ENCODE results near the gene PTPN13. TPM values are rescaled to one million over a fixed set of nuclear protein-coding genes. Genes with fewer than 3 reads are reported as not detected.

The PTPN13 gene
- total RNA-seq, 2 donors from 2014 or later, result 130 to 238 TPM

DNA sequence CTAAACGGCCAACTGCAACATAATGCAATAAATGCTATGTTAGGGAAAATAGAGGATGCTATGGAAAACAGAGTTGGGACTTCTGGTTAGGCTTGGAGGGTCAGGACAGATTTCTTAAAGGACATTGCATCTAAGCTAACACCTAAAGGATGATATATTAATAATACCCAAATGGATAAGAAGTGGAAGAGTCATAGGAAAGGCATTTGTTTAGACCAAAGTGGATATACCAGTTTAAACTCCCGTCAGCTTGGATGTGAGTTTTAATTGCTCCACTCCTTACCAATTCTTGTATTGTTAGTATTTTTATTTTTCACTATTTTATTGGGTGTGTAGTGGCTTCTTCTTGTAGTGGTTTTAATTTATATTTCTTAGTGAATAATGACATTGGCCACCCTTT, 93.9 kb downstream of the PTPN13 start:
- H3K9me3 Mint-ChIP-seq, result no peaks in the 10 kb centered on the region
- H3K9me3 ChIP-seq (ENCODE audit: control insufficient read depth, low read length), result no peaks in the 10 kb centered on the region
- no peak overlapping the region for H3K9ac ChIP-seq (ENCODE audit: extremely low read depth, low read length, poor library complexity, severe bottlenecking)
- H3K36me3 ChIP-seq (ENCODE audit: control insufficient read depth, insufficient read depth, low read length), result peaks cover 73% of the 10 kb centered on the region
- TF ChIP-seq, protein P1, sequence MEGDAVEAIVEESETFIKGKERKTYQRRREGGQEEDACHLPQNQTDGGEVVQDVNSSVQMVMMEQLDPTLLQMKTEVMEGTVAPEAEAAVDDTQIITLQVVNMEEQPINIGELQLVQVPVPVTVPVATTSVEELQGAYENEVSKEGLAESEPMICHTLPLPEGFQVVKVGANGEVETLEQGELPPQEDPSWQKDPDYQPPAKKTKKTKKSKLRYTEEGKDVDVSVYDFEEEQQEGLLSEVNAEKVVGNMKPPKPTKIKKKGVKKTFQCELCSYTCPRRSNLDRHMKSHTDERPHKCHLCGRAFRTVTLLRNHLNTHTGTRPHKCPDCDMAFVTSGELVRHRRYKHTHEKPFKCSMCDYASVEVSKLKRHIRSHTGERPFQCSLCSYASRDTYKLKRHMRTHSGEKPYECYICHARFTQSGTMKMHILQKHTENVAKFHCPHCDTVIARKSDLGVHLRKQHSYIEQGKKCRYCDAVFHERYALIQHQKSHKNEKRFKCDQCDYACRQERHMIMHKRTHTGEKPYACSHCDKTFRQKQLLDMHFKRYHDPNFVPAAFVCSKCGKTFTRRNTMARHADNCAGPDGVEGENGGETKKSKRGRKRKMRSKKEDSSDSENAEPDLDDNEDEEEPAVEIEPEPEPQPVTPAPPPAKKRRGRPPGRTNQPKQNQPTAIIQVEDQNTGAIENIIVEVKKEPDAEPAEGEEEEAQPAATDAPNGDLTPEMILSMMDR (conservative IDR thresholded peaks at IDR 0.05), result no peak
- peaks cover 2% of the 10 kb centered on the region for H3K4me1 Mint-ChIP-seq
- no peak overlapping the region for H3K4me3 Mint-ChIP-seq
- no peaks in the 10 kb centered on the region for H3K27me3 Mint-ChIP-seq (ENCODE audit: insufficient read depth)
- no peak overlapping the region for H3K4me3 ChIP-seq (ENCODE audit: low read length)
- WGBS, 2 experiments (ENCODE audit: insufficient coverage in 1 of 2, insufficient read length in 1 of 2), result 89 to 100% methylated on average over 1 to 2 of the region's 2 CpGs
- no peak overlapping the region for H3K27ac Mint-ChIP-seq
- no peak for DNase-seq
- no peaks in the 10 kb centered on the region for H3K27me3 ChIP-seq (ENCODE audit: control insufficient read depth, insufficient read depth, low read length, poor library complexity, severe bottlenecking)
- H3K27ac ChIP-seq (ENCODE audit: low read depth, low read length), result no peak overlapping the region
- H3K36me3 Mint-ChIP-seq (ENCODE audit: low read depth), result peaks cover 43% of the 10 kb centered on the region
- H3K4me1 ChIP-seq (ENCODE audit: control insufficient read depth, insufficient read depth, low read length), result no peaks in the 10 kb centered on the region

DNA sequence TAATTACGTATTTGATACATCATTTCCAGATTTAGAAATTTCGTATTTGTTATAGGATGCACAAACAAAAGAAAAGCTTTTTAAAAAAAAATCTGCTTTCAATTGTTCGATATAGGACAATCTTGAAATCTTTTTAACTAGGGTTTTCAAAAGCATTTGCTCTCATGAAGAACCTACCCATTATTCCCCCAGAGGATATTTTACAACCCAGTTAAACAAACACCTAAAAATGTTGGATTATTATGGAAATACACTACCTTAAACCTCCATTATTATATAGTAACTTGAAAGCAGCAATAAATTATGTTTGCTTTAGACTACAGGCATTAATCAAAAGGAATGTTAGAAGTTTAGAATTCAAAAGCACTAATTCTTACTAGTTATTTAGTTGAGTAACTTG, 110.5 kb downstream of the PTPN13 start:
- TF ChIP-seq, protein P1 (conservative IDR thresholded peaks at IDR 0.05), result no peak
- Histone ChIP-seq H3K9ac (ENCODE audit: extremely low read depth, low read length, poor library complexity, severe bottlenecking) (no peak overlapping the region), H3K27ac (ENCODE audit: low read depth, low read length) (no peak overlapping the region), H3K9me3 (ENCODE audit: control insufficient read depth, low read length) (no peaks in the 10 kb centered on the region), H3K36me3 (ENCODE audit: control insufficient read depth, insufficient read depth, low read length) (peaks cover 46% of the 10 kb centered on the region), H3K27me3 (ENCODE audit: control insufficient read depth, insufficient read depth, low read length, poor library complexity, severe bottlenecking) (no peaks in the 10 kb centered on the region), H3K4me3 (ENCODE audit: low read length) (no peak overlapping the region), H3K4me1 (ENCODE audit: control insufficient read depth, insufficient read depth, low read length) (no peaks in the 10 kb centered on the region)
- Mint-ChIP-seq H3K4me3 (no peak overlapping the region), H3K4me1 (no peaks in the 10 kb centered on the region), H3K36me3 (ENCODE audit: low read depth) (peaks cover 25% of the 10 kb centered on the region), H3K27ac (no peak overlapping the region), H3K27me3 (ENCODE audit: insufficient read depth) (no peaks in the 10 kb centered on the region), H3K9me3 (no peaks in the 10 kb centered on the region)
- no peak for DNase-seq
- WGBS, 2 experiments (ENCODE audit: insufficient coverage in 1 of 2, insufficient read length in 1 of 2), result 96 to 100% methylated on average over 2 to 3 of the region's 3 CpGs

DNA sequence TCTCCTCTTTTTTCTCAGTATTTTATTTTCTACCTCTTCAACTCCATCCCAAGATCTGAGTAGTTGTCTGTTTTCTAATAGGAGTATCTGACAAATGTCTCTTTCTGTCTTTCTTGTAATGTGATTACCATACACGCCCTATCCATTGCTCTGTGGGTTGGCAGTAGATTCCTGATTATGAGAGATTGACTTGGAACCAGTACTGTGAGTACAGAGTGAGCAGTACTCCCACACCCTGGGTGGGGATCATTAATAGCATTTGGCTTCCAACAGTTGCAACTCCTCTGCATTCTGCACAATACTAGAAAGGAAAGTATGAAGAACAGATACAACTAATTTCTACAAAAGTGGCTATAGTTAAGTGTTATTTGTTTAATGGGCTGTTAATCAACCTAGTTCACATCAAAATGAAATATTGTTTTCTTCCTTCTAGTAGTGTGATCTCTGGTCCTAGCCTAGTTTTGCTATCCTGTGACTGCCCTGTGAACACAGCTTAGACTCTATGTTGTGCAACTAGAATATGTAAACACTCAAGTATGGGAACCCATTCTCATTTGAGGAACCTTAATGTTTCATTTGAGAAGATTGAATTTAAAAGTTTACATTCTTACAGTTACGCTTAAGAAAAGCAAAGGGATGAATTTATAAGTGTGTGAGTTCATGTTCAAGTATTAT, 112.9 kb downstream of the PTPN13 start:
- DNase-seq, result no peak
- H3K36me3 Mint-ChIP-seq (ENCODE audit: low read depth), result peaks cover 15% of the 10 kb centered on the region
- 92 to 95% methylated on average over 2 of the region's 2 CpGs for WGBS, 2 experiments (ENCODE audit: insufficient coverage in 1 of 2, insufficient read length in 1 of 2)
- no peaks in the 10 kb centered on the region for H3K9me3 Mint-ChIP-seq
- Histone ChIP-seq H3K36me3 (ENCODE audit: control insufficient read depth, insufficient read depth, low read length) (peaks cover 44% of the 10 kb centered on the region), H3K4me3 (ENCODE audit: low read length) (no peak overlapping the region), H3K9ac (ENCODE audit: extremely low read depth, low read length, poor library complexity, severe bottlenecking) (no peak overlapping the region), H3K9me3 (ENCODE audit: control insufficient read depth, low read length) (no peaks in the 10 kb centered on the region), H3K27me3 (ENCODE audit: control insufficient read depth, insufficient read depth, low read length, poor library complexity, severe bottlenecking) (no peaks in the 10 kb centered on the region), H3K4me1 (ENCODE audit: control insufficient read depth, insufficient read depth, low read length) (no peaks in the 10 kb centered on the region), H3K27ac (ENCODE audit: low read depth, low read length) (no peak overlapping the region)
- no peak overlapping the region for H3K27ac Mint-ChIP-seq
- no peaks in the 10 kb centered on the region for H3K4me1 Mint-ChIP-seq
- H3K27me3 Mint-ChIP-seq (ENCODE audit: insufficient read depth), result no peaks in the 10 kb centered on the region
- H3K4me3 Mint-ChIP-seq, result no peak overlapping the region
- TF ChIP-seq, protein P1 (conservative IDR thresholded peaks at IDR 0.05), result no peak
